GM12878 (cell line): ENCODE results near the gene MCAT. TPM values are rescaled to one million over a fixed set of nuclear protein-coding genes. Genes with fewer than 3 reads are reported as not detected.

Experiments used
- ASH2L ChIP-seq: fragments of 300-600, 200-600 bp; sonication (generic); IDR thresholded peaks from 2 replicates; pipeline ENCODE4 v1.6.1; 2017; ENCODE audit warnings: low read depth, mild to moderate bottlenecking, borderline replicate concordance
- BCLAF1 ChIP-seq: fragments of 450-650 bp; IDR thresholded peaks from 2 replicates; pipeline ENCODE4 v1.6.1; 2017; ENCODE audit warnings: antibody characterized with exemption, mild to moderate bottlenecking, moderate library complexity
- CEBPB ChIP-seq, 2 experiments: fragments of 150-350 bp in 1 of 2; IDR thresholded peaks; 2 replicates each; pipeline ENCODE4 v1.6.1; 2012 to 2014; ENCODE audit warnings: low read depth in 2 of 2, low read length in 2 of 2, borderline replicate concordance in 1 of 2, inconsistent platforms in 1 of 2
- EGR1 ChIP-seq, 2 experiments: IDR thresholded peaks; 1 replicate in 1 of 2; 2 replicates in 1 of 2; pipeline ENCODE4 v1.6.1; 2011 to 2012; ENCODE audit warnings: low read depth in 2 of 2, low read length in 2 of 2, borderline replicate concordance in 1 of 2, mild to moderate bottlenecking in 1 of 2, moderate library complexity in 1 of 2
- NBN ChIP-seq: fragments of 450-650 bp; IDR thresholded peaks from 2 replicates; pipeline ENCODE4 v1.6.1; 2016
- RFX5 ChIP-seq: IDR thresholded peaks from 2 replicates; pipeline ENCODE4 v1.6.1; 2011; ENCODE audit warnings: low read depth, low read length, improper control_type of control experiment
- RUNX3 ChIP-seq: IDR thresholded peaks from 2 replicates; pipeline ENCODE4 v1.6.1; 2012; ENCODE audit warnings: low read length, inconsistent platforms
- STAT3 ChIP-seq: IDR thresholded peaks from 2 replicates; pipeline ENCODE4 v1.6.1; 2011; ENCODE audit warnings: low read depth, low read length, improper control_type of control experiment
- ZBTB4 ChIP-seq: fragments of 450-650 bp; formaldehyde crosslinking; IDR thresholded peaks from 2 replicates; pipeline ENCODE4 v1.4.0; 2022; ENCODE audit warnings: mild to moderate bottlenecking, moderate library complexity
- ZNF217 ChIP-seq: fragments of 450-650 bp; IDR thresholded peaks from 2 replicates; pipeline ENCODE4 v1.6.1; 2017; ENCODE audit warnings: antibody characterized with exemption, mild to moderate bottlenecking
- ZNF592 ChIP-seq: fragments of 450-650 bp; IDR thresholded peaks from 2 replicates; pipeline ENCODE4 v1.6.1; 2017; ENCODE audit warnings: mild to moderate bottlenecking, moderate library complexity
- ZNF622 ChIP-seq: fragments of 450-650 bp; IDR thresholded peaks from 2 replicates; pipeline ENCODE4 v1.6.1; 2017; ENCODE audit warnings: mild to moderate bottlenecking, inconsistent platforms
- polyA plus RNA-seq, 11 experiments: library from polyadenylated mRNA; depleted of rRNA in 4 of 11; unstranded in 6 of 11; stranded (reverse) in 5 of 11; fragments of >200 nt; fragmentation: Nextera tagmentation in 4 of 11; fragmentation: Illumina TruSeq in 1 of 11; extraction: Ambion mirVana in 4 of 11; extraction: Trizol in 1 of 11; gene quantifications; 1 replicate in 1 of 11; 2 replicates in 10 of 11; pipeline versions ENCODE4 v1.2.1 to v1.2.3, GENCODE V29; 2011 to 2016; ENCODE audit warnings: inconsistent platforms in 2 of 11, missing spikeins in 2 of 11, low read depth in 1 of 11
- total RNA-seq, 4 experiments: library from RNA; depleted of rRNA in 3 of 4; stranded (reverse); fragments of >200 nt in 3 of 4; fragmentation: Illumina TruSeq in 1 of 4; extraction: Trizol in 1 of 4; gene quantifications; 2 replicates each; pipeline versions ENCODE4 v1.2.1 to v1.2.3, GENCODE V29; 2013 to 2021

Gene MCAT
- total and polyA plus RNA-seq, 10 of the 15 experiments (the other 5 are each of a cell fraction or from before 2014, with no cell fraction given) = 3.6 to 29.1 (median 19.3) TPM

- TF ChIP-seq ZNF622 = no peak
- no peak for TF ChIP-seq CEBPB (IDR thresholded peaks at IDR 0.05; ENCODE audit: borderline replicate concordance in 1 of 2, low read depth in 2 of 2, low read length in 2 of 2)
- no peak for TF ChIP-seq ZBTB4
- peak; percentile 54; the same call in 1 of the 2 replicates for TF ChIP-seq RUNX3
- TF ChIP-seq ZNF217 = no peak
- no peak for TF ChIP-seq STAT3
- no peak for TF ChIP-seq ASH2L
- TF ChIP-seq BCLAF1 = no peak
- TF ChIP-seq RFX5 = no peak
- no peak for TF ChIP-seq ZNF592
- TF ChIP-seq EGR1 (IDR thresholded peaks at IDR 0.05; ENCODE audit: borderline replicate concordance in 1 of 2, low read depth in 2 of 2, low read length in 2 of 2) = no peak
- TF ChIP-seq NBN = no peak
Observed at GRCh38 chr22:43090130-43090789, 52.9 kb downstream of the MCAT start (continued).
